Naive thymus-derived CD4-positive, alpha-beta T cell (primary cell): ENCODE data around the gene VGLL4. TPM values are rescaled to one million over a fixed set of nuclear protein-coding genes. Genes with fewer than 3 reads are reported as not detected.

ENCODE experiments used
- polyA plus RNA-seq, 2 donors: library from polyadenylated mRNA; unstranded; fragments of 300-500 nt; fragmentation: Illumina TruSeq; gene quantifications; one replicate each; pipeline ENCODE4 v1.2.3, GENCODE V29; 2021
- total RNA-seq, 6 experiments: library from RNA in 5 of 6; stranded (reverse) in 5 of 6; gene quantifications; 1 replicate in 5 of 6; 2 replicates in 1 of 6; pipeline ENCODE4 v1.2.3 and lab custom pipeline; 2021 to 2026

VGLL4 gene
- total and polyA plus RNA-seq, 7 experiments from 2014 or later, result 18.6 to 44.8 (median 23.8) TPM

Other genes with a start within 250 kb of the VGLL4 start
- 10 to 100 TPM; 24.4 to 58.0 (median 28.6) TPM for gene TAMM41, start 203.0 kb upstream of the VGLL4 start, total RNA-seq
- 10 to 100 TPM; 24.8 to 39.9 TPM for gene TAMM41, start 203.0 kb upstream of the VGLL4 start, polyA plus RNA-seq